ENCODE results near the gene PSAT1.

- TF ChIP-seq CTCF (IDR thresholded peaks at IDR 0.05; ENCODE audit: poor library complexity), result no peak
- no peak for TF ChIP-seq EZH2phosphoT487 (IDR thresholded peaks at IDR 0.05; ENCODE audit: low read depth, severe bottlenecking, unreplicated experiment)
- no peak for TF ChIP-seq EZH2 (IDR thresholded peaks at IDR 0.05; ENCODE audit: borderline replicate concordance)
These were observed 7.4 kb downstream of the PSAT1 start for GRCh38 chr9:78304357-78304756.

Data from hepatocyte (in vitro differentiated cells).